HCT116 (cell line): ENCODE data around the gene C1orf159. TPM values are rescaled to one million over a fixed set of nuclear protein-coding genes. Genes with fewer than 3 reads are reported as not detected.

Experiments
- ATAC-seq: fragments of 200-7000 bp; cut with Tn5 transposase; 2 replicates; pipeline ENCODE4 v1.9.1; 2020; ENCODE audit warnings: mild to moderate bottlenecking, moderate library complexity
- BruUV-seq: library from RNA; stranded (reverse); fragments of 400-500 nt; replicated peaks from 2 replicates; lab custom pipeline; 2021; lab: Mats Ljungman, UMichigan
- CTCF ChIA-PET: fragments of 300-600 bp; sonication (Branson Sonifier 250); formaldehyde crosslinking; loops from one replicate; lab custom pipeline; 2021; ENCODE audit warnings: antibody characterized with exemption; lab: Charles Lee
- POLR2A ChIA-PET: fragments of 300-600, 350-600 bp; sonication (Branson Sonifier 250); formaldehyde crosslinking; loops from one replicate; lab custom pipeline; 2021; ENCODE audit warnings: antibody characterized with exemption; lab: Charles Lee
- RAD21 ChIA-PET, 2 experiments: fragments of 300-600 bp; sonication (Branson Sonifier 250); formaldehyde crosslinking; loops; one replicate each; lab custom pipeline; 2023; ENCODE audit warnings: low total read pairs in 2 of 2; ENCODE audit not compliant: uncharacterized antibody in 2 of 2, unreplicated experiment in 2 of 2, low non-redundant PET in 1 of 2; lab: Charles Lee
- DNase-seq: peaks from one replicate; pipeline ENCODE4 v3.0.0-alpha.2; 2010; ENCODE audit warnings: low read depth, low spot score
- H2AFZ ChIP-seq: fragments of 200-600 bp; shearing (Covaris generic), sonication (generic); 2 replicates; pipeline ENCODE4 v1.6.1; 2017; ENCODE audit warnings: low read depth, mixed run types, mixed read lengths, antibody characterized with exemption, low read length; ENCODE audit not compliant: poor library complexity, severe bottlenecking
- H3K27ac ChIP-seq: 2 replicates; pipeline ENCODE4 v1.5.1; 2012; ENCODE audit warnings: low read depth, low read length
- H3K27me3 ChIP-seq: fragments of 200-600 bp; sonication (generic); 2 replicates; pipeline ENCODE4 v1.6.1; 2016; ENCODE audit warnings: mixed run types, low read length, mixed read lengths; ENCODE audit not compliant: insufficient read depth
- H3K36me3 ChIP-seq, 2 experiments: fragments of 200-500 bp in 1 of 2; fragments of 200-600 bp in 1 of 2; sonication (Bioruptor generic) in 1 of 2; sonication (generic) in 1 of 2; 2 replicates each; pipeline versions ENCODE4 v1.5.1 to v1.6.1; 2014 to 2016; ENCODE audit warnings: low read length in 2 of 2, inconsistent platforms in 1 of 2, mixed read lengths in 1 of 2, mixed run types in 1 of 2; ENCODE audit not compliant: insufficient read depth in 2 of 2, control insufficient read depth in 1 of 2
- H3K4me1 ChIP-seq, 2 experiments: fragments of 200-600 bp in 1 of 2; sonication (generic) in 1 of 2; 2 replicates each; pipeline versions ENCODE4 v1.5.1 to v1.6.1; 2012 to 2017; ENCODE audit warnings: low read length in 2 of 2, inconsistent platforms in 1 of 2, mild to moderate bottlenecking in 1 of 2, mixed read lengths in 1 of 2, mixed run types in 1 of 2, moderate library complexity in 1 of 2; ENCODE audit not compliant: insufficient read depth in 2 of 2, control insufficient read depth in 1 of 2
- H3K4me2 ChIP-seq: fragments of 200-600 bp; sonication (generic); 2 replicates; pipeline ENCODE4 v1.6.1; 2017; ENCODE audit warnings: mixed run types, low read length, mixed read lengths
- H3K4me3 ChIP-seq, 2 experiments: fragments of 200-600 bp in 1 of 2; sonication (generic) in 1 of 2; replicated peaks in 1 of 2; 2 replicates each; pipeline ENCODE4 v1.5.1; 2011 to 2016; ENCODE audit warnings: low read length in 2 of 2, control low read depth in 1 of 2, low read depth in 1 of 2, mild to moderate bottlenecking in 1 of 2, mixed read lengths in 1 of 2, mixed run types in 1 of 2
- H3K79me2 ChIP-seq: fragments of 200-600 bp; sonication (generic); 2 replicates; pipeline ENCODE4 v1.6.1; 2017; ENCODE audit warnings: mild to moderate bottlenecking, mixed run types, low read length, moderate library complexity, mixed read lengths; ENCODE audit not compliant: insufficient read depth
- H3K9ac ChIP-seq: fragments of 200-600 bp; sonication (generic); 2 replicates; pipeline ENCODE4 v1.6.1; 2016; ENCODE audit warnings: low read length, mixed read lengths
- H3K9me2 ChIP-seq: fragments of 200-600 bp; sonication (generic), shearing (Covaris generic); 2 replicates; pipeline ENCODE4 v1.6.1; 2017; ENCODE audit warnings: mixed run types, mild to moderate bottlenecking, moderate library complexity; ENCODE audit not compliant: insufficient read depth
- H3K9me3 ChIP-seq, 2 experiments: fragments of 200-500 bp in 1 of 2; fragments of 200-600 bp in 1 of 2; sonication (Bioruptor generic) in 1 of 2; sonication (generic) in 1 of 2; 2 replicates each; pipeline ENCODE4 v1.6.1; 2014 to 2017; ENCODE audit warnings: low read length in 2 of 2, mixed read lengths in 2 of 2, inconsistent platforms in 1 of 2, low read depth in 1 of 2, mild to moderate bottlenecking in 1 of 2, mixed run types in 1 of 2, moderate library complexity in 1 of 2; ENCODE audit not compliant: control insufficient read depth in 1 of 2, insufficient read depth in 1 of 2
- H4K20me1 ChIP-seq: fragments of 200-600 bp; sonication (generic), shearing (Covaris generic); 2 replicates; pipeline ENCODE4 v1.6.1; 2017; ENCODE audit warnings: mixed run types, mild to moderate bottlenecking, moderate library complexity; ENCODE audit not compliant: insufficient read depth
- CBX3 ChIP-seq: IDR thresholded peaks from 2 replicates; pipeline ENCODE4 v1.6.1; 2012; ENCODE audit warnings: low read depth
- CEBPB ChIP-seq: IDR thresholded peaks from 2 replicates; pipeline ENCODE4 v1.6.1; 2012; ENCODE audit warnings: low read depth
- EGR1 ChIP-seq: IDR thresholded peaks from 2 replicates; pipeline ENCODE4 v1.6.1; 2012; ENCODE audit warnings: low read depth
- EZH2phosphoT487 ChIP-seq: fragments of 200-600 bp; IDR thresholded peaks from 2 replicates; pipeline ENCODE4 v1.6.1; 2018; ENCODE audit warnings: antibody characterized with exemption, borderline replicate concordance
- FOSL1 ChIP-seq: IDR thresholded peaks from 2 replicates; pipeline ENCODE4 v1.6.1; 2012; ENCODE audit warnings: low read depth
- POLR2A ChIP-seq: IDR thresholded peaks from 2 replicates; pipeline ENCODE4 v1.7.0; 2011; ENCODE audit warnings: borderline replicate concordance; ENCODE audit not compliant: insufficient read depth, insufficient read length; ENCODE audit errors: extremely low read depth
- POLR2AphosphoS5 ChIP-seq: IDR thresholded peaks from 2 replicates; pipeline ENCODE4 v1.6.1; 2011; ENCODE audit warnings: mild to moderate bottlenecking, low read depth, low read length, moderate library complexity
- RAD21 ChIP-seq: IDR thresholded peaks from 2 replicates; pipeline ENCODE4 v1.6.1; 2012; ENCODE audit warnings: low read depth, mild to moderate bottlenecking
- SIN3A ChIP-seq: IDR thresholded peaks from 2 replicates; pipeline ENCODE4 v1.6.1; 2012; ENCODE audit warnings: low read depth
- TCF7L2 ChIP-seq: IDR thresholded peaks from 2 replicates; pipeline ENCODE4 v1.7.0; 2011; ENCODE audit warnings: borderline replicate concordance, inconsistent platforms; ENCODE audit not compliant: insufficient read depth, insufficient read length; ENCODE audit errors: extremely low read depth
- intact Hi-C: fragments of 100-400 bp; cut with micrococcal nuclease; formaldehyde crosslinking; loops from 2 replicates; pipeline ENCODE4 v1.10.0; 2022
- total RNA-seq: library from RNA; stranded (reverse); gene quantifications from one replicate; pipeline ENCODE4 v1.2.1, GENCODE V29; 2021; ENCODE audit not compliant: unreplicated experiment

C1orf159 gene
- total RNA-seq, 1 experiment from 2014 or later: 22.7 TPM

- no peak for DNase-seq
- Histone ChIP-seq H3K9me2 (no peaks in the 10 kb centered on the region), H2AFZ (no peak overlapping the region), H3K9me3 (no peaks in the 10 kb centered on the region), H3K79me2 (no peaks in the 10 kb centered on the region), H3K4me3 (no peak overlapping the region), H4K20me1 (no peaks in the 10 kb centered on the region), H3K36me3 (no peaks in the 10 kb centered on the region), H3K9ac (no peak overlapping the region), H3K27me3 (no peaks in the 10 kb centered on the region), H3K27ac (no peak overlapping the region), H3K4me1 (peaks cover 3 to 15% of the 10 kb centered on the region in 2 experiments; a peak in 3 of 4 replicates), H3K4me2 (no peak overlapping the region)
- POLR2A ChIA-PET: no interaction called here
- CTCF ChIA-PET: no interaction called here
- intact Hi-C loops: no loop called here
- no TSS peak for BruUV-seq
- no peak for ATAC-seq
- RAD21 ChIA-PET: no interaction called here
- TF ChIP-seq CBX3 (no peak), TCF7L2 (no peak), RAD21 (no peak), FOSL1 (no peak), SIN3A (no peak), EGR1 (no peak), POLR2A (no peak), EZH2phosphoT487 (no peak), CEBPB (no peak), POLR2AphosphoS5 (no peak)
- TF ChIP-seq, all 23 proteins: peak for 0
Measured at GRCh38 chr1:1132956-1133750, 17.3 kb upstream of the C1orf159 start.
